DOHH2 (cell line): ENCODE results near the gene USP46.

Source experiments
- EZH2phosphoT487 ChIP-seq: fragments of 200-600 bp; sonication (generic); IDR thresholded peaks from 2 replicates; pipeline ENCODE4 v1.6.1; 2017; ENCODE audit warnings: borderline replicate concordance, mild to moderate bottlenecking, antibody characterized with exemption, low read length, moderate library complexity, mixed read lengths
- TF ChIP-seq, protein P1 (sequence below): fragments of 200-600 bp; sonication (generic); IDR thresholded peaks from one replicate; pipeline ENCODE4 v1.5.1; 2014; ENCODE audit warnings: antibody characterized with exemption, mild to moderate bottlenecking, low read depth, low read length; ENCODE audit not compliant: poor library complexity, severe bottlenecking

GRCh38 chr4:52638717-52639116 lies 20.4 kb downstream of the USP46 start:
- TF ChIP-seq, protein P1, sequence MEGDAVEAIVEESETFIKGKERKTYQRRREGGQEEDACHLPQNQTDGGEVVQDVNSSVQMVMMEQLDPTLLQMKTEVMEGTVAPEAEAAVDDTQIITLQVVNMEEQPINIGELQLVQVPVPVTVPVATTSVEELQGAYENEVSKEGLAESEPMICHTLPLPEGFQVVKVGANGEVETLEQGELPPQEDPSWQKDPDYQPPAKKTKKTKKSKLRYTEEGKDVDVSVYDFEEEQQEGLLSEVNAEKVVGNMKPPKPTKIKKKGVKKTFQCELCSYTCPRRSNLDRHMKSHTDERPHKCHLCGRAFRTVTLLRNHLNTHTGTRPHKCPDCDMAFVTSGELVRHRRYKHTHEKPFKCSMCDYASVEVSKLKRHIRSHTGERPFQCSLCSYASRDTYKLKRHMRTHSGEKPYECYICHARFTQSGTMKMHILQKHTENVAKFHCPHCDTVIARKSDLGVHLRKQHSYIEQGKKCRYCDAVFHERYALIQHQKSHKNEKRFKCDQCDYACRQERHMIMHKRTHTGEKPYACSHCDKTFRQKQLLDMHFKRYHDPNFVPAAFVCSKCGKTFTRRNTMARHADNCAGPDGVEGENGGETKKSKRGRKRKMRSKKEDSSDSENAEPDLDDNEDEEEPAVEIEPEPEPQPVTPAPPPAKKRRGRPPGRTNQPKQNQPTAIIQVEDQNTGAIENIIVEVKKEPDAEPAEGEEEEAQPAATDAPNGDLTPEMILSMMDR: no peak
- no peak for TF ChIP-seq EZH2phosphoT487
